HUES48 (cell line): ENCODE results near the gene CD4.
A peak's percentile ranks its signal among the peaks of the same experiment; 100 is the strongest.

ENCODE experiments used
- H3K27ac ChIP-seq: one replicate; pipeline ENCODE4 v1.7.0; 2013; ENCODE audit warnings: low read depth, low read length, inconsistent platforms
- H3K27me3 ChIP-seq: 2 replicates; pipeline ENCODE4 v1.6.1; 2013; ENCODE audit warnings: mild to moderate bottlenecking, low read length; ENCODE audit not compliant: control insufficient read depth, insufficient read depth
- H3K36me3 ChIP-seq: 2 replicates; pipeline ENCODE4 v1.6.1; 2013; ENCODE audit warnings: low read length; ENCODE audit not compliant: control insufficient read depth, insufficient read depth
- H3K4me1 ChIP-seq: 2 replicates; pipeline ENCODE4 v1.6.1; 2013; ENCODE audit warnings: mild to moderate bottlenecking, low read length; ENCODE audit not compliant: control insufficient read depth, insufficient read depth
- H3K4me3 ChIP-seq: 2 replicates; pipeline ENCODE4 v1.5.1; 2013; ENCODE audit warnings: mild to moderate bottlenecking, low read depth, low read length
- H3K9ac ChIP-seq: 2 replicates; pipeline ENCODE4 v1.6.1; 2013; ENCODE audit warnings: mild to moderate bottlenecking, low read depth, low read length, moderate library complexity
- H3K9me3 ChIP-seq: 2 replicates; pipeline ENCODE4 v1.6.1; 2013; ENCODE audit warnings: low read length; ENCODE audit not compliant: control insufficient read depth, insufficient read depth

CD4 gene

GRCh38 chr12:6765634-6766581, 23.4 kb upstream of the CD4 start, which contains the start of gene PTMS:
Gene PTMS, plus strand, starts transcription at chr12:6766363. Its CDS starts 343 bp downstream, at chr12:6766706.
- peaks cover 35% of the 10 kb centered on the region for H3K4me1 ChIP-seq
- peaks cover 10% of the 10 kb centered on the region for H3K36me3 ChIP-seq
- H3K4me3 ChIP-seq: peak within 1 kb of the TSS; percentile 83
- H3K27me3 ChIP-seq: peaks cover 3% of the 10 kb centered on the region; the same call in 1 of the 2 replicates
- H3K9ac ChIP-seq: peak within 1 kb of the TSS; percentile 52
- H3K27ac ChIP-seq: peak within 1 kb of the TSS; percentile 82
- H3K9me3 ChIP-seq: no peaks in the 10 kb centered on the region

GRCh38 chr12:6766651-6767349, 22.5 kb upstream of the CD4 start:
- peak overlapping the region; percentile 82 for H3K27ac ChIP-seq

DNA sequence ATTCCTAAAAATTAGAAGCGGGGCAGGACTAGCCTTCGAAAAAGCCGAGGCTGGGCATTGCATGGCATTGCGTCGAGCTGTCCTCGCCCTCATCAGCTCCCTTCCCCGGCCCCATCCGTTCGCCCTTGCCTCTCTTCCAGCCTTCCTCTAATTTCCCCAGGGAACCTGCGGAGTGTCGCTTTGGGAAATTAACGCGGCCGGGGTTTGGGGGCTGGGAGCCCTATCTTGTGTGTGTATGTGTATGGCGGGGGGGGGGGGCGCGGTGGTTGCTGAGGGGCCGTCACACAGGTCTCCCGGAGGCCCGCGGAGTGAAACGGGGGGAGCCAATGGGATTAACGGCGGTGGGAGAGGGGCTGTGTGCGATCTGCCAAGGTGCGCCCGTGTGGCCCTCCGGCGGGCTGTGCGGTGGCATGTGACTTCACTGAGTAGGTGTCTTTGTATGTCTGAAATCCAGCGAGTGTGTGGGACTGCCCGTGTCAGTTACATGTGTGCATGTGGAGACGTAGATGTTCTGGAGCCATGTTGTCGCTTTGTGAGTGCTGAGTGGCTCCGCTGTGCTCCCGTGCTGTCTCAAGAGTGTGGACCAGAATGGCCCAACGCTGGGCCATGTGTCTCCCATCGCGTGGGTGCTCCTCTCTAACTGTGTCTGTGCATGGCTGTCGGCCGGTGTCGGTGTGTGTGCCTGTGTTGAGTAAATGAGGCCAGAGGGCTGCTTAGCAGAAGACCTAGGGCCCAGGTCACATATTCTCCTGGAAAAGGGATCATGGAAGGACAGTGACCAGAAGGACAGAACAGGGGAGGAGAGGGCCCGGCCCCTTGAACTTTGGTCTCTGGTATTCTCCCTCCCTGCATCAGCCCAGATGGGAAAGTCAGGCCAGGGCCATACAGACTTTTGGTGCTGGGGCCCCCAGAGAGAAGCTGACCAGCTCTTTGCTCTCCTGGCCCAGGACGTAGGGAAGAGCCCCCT, 21.7 kb upstream of the CD4 start:
- peak overlapping the region; percentile 52 for H3K9ac ChIP-seq
- peaks cover 20% of the 10 kb centered on the region for H3K36me3 ChIP-seq
- H3K4me3 ChIP-seq: peak overlapping the region; percentile 83
- H3K4me1 ChIP-seq: peaks cover 39% of the 10 kb centered on the region
- peaks cover 14% of the 10 kb centered on the region for H3K27me3 ChIP-seq
- H3K27ac ChIP-seq: peak overlapping the region; percentile 85
- H3K9me3 ChIP-seq: no peaks in the 10 kb centered on the region

More at GRCh38 chr12:6766651-6767349, 22.5 kb upstream of the CD4 start:
- H3K4me1 ChIP-seq: peaks cover 37% of the 10 kb centered on the region
- peaks cover 19% of the 10 kb centered on the region for H3K36me3 ChIP-seq
- no peaks in the 10 kb centered on the region for H3K9me3 ChIP-seq
- peak overlapping the region; percentile 52 for H3K9ac ChIP-seq
- peak overlapping the region; percentile 83 for H3K4me3 ChIP-seq
- peaks cover 9% of the 10 kb centered on the region; the same call in 1 of the 2 replicates for H3K27me3 ChIP-seq

DNA sequence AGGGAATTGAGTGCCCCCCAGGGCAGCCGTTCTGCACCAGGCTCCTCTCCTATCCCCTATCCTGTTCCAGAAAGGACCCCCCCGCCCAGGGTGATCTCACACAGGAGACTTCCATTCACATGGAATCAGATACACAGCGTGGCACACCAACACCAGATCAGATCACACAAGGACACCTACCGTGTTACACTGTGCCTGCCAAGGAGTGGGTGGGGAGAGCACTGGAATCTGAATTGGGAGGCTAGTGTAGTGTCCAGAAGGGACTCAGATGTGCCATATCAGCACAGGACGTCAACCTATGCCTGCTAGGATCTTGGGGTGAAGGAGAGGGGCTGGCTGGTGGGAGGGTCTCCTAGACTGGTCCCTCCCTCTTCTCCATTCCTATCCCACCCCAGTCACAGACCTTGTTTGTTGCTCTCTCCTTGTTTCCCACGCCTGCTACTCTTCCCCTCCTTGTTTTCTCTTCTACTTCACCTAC, 20.9 kb upstream of the CD4 start:
- H3K4me1 ChIP-seq: peaks cover 43% of the 10 kb centered on the region
- H3K9me3 ChIP-seq: no peaks in the 10 kb centered on the region
- H3K9ac ChIP-seq: no peak overlapping the region
- peak overlapping the region; percentile 85 for H3K27ac ChIP-seq
- peaks cover 22% of the 10 kb centered on the region for H3K27me3 ChIP-seq
- peaks cover 20% of the 10 kb centered on the region for H3K36me3 ChIP-seq
- peak overlapping the region; percentile 83 for H3K4me3 ChIP-seq

- H3K4me3 ChIP-seq: peak overlapping the region; percentile 83
- H3K4me1 ChIP-seq: peaks cover 38% of the 10 kb centered on the region
- no peak overlapping the region for H3K9ac ChIP-seq
- peaks cover 20% of the 10 kb centered on the region for H3K36me3 ChIP-seq
- H3K9me3 ChIP-seq: no peaks in the 10 kb centered on the region
- peaks cover 28% of the 10 kb centered on the region for H3K27me3 ChIP-seq
- peak overlapping the region; percentile 85 for H3K27ac ChIP-seq
These were observed 20.3 kb upstream of the CD4 start for GRCh38 chr12:6768990-6769389.

DNA sequence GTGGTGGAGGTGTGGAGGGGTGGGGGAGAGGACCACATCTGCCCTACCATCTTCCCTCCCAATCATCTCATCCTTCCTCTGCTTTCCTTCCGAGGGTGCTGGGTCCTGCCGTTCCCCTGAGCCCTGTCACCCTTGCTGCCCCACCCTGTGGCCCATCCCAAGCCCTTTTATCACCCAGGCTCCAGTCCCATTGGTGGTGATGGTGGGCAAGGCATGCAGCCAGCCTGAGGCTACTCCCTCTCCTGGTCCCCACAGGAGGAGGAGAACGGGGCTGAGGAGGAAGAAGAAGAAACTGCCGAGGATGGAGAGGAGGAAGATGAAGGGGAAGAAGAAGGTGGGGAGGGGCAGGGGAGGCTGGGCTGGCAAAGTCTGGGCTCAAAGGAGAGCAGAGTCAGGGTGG, 19.7 kb upstream of the CD4 start:
- Histone ChIP-seq H3K36me3 (peaks cover 20% of the 10 kb centered on the region), H3K9me3 (no peaks in the 10 kb centered on the region), H3K4me1 (peaks cover 37% of the 10 kb centered on the region), H3K9ac (no peak overlapping the region), H3K27ac (peak overlapping the region; percentile 85), H3K27me3 (peaks cover 34% of the 10 kb centered on the region), H3K4me3 (peak overlapping the region; percentile 83; the same call in 1 of the 2 replicates)

GRCh38 chr12:6770094-6770493, 19.2 kb upstream of the CD4 start:
- Histone ChIP-seq H3K4me1 (peaks cover 33% of the 10 kb centered on the region), H3K9ac (no peak overlapping the region), H3K27ac (no peak overlapping the region), H3K36me3 (peaks cover 20% of the 10 kb centered on the region), H3K27me3 (peaks cover 38% of the 10 kb centered on the region), H3K4me3 (no peak overlapping the region), H3K9me3 (no peaks in the 10 kb centered on the region)

DNA sequence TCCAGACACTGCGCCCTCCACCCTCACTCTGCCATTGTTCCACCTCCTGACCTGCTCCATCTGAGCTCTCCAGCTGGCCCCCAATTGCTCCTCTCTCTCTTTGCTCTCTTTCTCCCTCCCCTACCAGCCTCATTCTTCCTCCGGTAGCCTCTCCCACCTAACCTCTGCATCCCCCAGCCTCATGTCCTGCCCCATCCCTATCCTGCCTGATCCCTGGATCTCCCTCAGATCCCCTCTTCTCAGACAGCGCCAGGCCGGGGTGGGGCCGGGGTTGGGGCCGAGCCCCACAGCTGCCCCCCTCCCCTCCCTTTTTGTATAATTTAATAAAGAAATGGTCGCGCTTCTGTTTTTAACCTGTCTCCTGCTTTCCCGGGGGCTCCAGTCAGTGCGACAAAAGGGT, 18.7 kb upstream of the CD4 start:
- Histone ChIP-seq H3K27me3 (peaks cover 43% of the 10 kb centered on the region), H3K4me1 (peaks cover 28% of the 10 kb centered on the region)

DNA sequence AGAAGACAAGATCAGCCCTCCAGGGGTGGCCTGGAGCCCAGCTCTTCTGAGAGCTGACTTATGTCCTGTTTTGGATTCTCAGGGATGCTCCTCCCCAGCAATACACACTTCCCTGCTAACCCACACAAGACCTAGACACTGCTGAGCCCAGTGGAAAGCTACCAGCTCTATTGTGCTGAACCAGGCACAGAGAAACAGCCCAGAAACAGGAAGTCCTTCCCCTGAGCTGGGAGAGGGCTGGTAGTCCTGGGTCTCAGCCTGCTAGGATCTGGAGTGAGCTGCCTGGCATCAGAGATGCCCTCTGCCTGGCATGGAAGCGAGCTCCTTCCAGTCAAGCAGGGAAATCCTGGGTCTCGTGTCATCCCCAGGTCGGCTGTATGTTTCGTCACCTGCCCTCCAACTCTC, 18.2 kb upstream of the CD4 start:
- Histone ChIP-seq H3K9ac (no peak overlapping the region), H3K9me3 (no peaks in the 10 kb centered on the region), H3K27me3 (peaks cover 48% of the 10 kb centered on the region), H3K27ac (no peak overlapping the region), H3K4me3 (no peak overlapping the region), H3K4me1 (peaks cover 27% of the 10 kb centered on the region), H3K36me3 (peaks cover 22% of the 10 kb centered on the region)

More for the DNA sequence above, 18.7 kb upstream of the CD4 start:
- H3K9me3 ChIP-seq: no peaks in the 10 kb centered on the region
- H3K9ac ChIP-seq: no peak overlapping the region
- H3K36me3 ChIP-seq: peaks cover 20% of the 10 kb centered on the region
- H3K4me3 ChIP-seq: no peak overlapping the region
- H3K27ac ChIP-seq: no peak overlapping the region
